ENCODE data around the gene DIAPH3.

- no peak for TF ChIP-seq RCOR1 (IDR thresholded peaks at IDR 0.05; ENCODE audit: low read length)
- TF ChIP-seq REST (IDR thresholded peaks at IDR 0.05; ENCODE audit: low read depth, low read length), result no peak
- no peak for TF ChIP-seq CTCF (IDR thresholded peaks at IDR 0.05)
- TF ChIP-seq RFX5 (IDR thresholded peaks at IDR 0.05; ENCODE audit: low read length), result no peak
- TF ChIP-seq EP300 (IDR thresholded peaks at IDR 0.05; ENCODE audit: borderline replicate concordance in 1 of 2, low read depth in 1 of 2, low read length in 1 of 2), result no peak
- no peak for TF ChIP-seq GABPA (IDR thresholded peaks at IDR 0.05; ENCODE audit: low read depth)
- no peak for TF ChIP-seq GATA2 (CRISPR knock-in tag; IDR thresholded peaks at IDR 0.05)
- no peak for TF ChIP-seq ZBTB33 (IDR thresholded peaks at IDR 0.05; ENCODE audit: borderline replicate concordance, low read depth)
- no peak for TF ChIP-seq PBX3 (IDR thresholded peaks at IDR 0.05)
- no peak for TF ChIP-seq MAX (IDR thresholded peaks at IDR 0.05; ENCODE audit: low read depth)
- no peak for TF ChIP-seq POLR2AphosphoS5 (IDR thresholded peaks at IDR 0.05; ENCODE audit: low read depth, low read length)
- no peak for TF ChIP-seq TCF12 (IDR thresholded peaks at IDR 0.05)
Measured at GRCh38 chr13:59834801-59835200, 328.9 kb downstream of the DIAPH3 start.

Data from SK-N-SH (cell line).